Globus pallidus (tissue), 1 donor: ENCODE results near the gene SYVN1.
A peak's percentile ranks its signal among the peaks of the same experiment; 100 is the strongest.
"Not testable (repeated sequence)": the region's sequence is repeated elsewhere in the genome, so short reads cannot be mapped to it uniquely, and the experiment has no call there.

ENCODE experiments used
- DNase-seq: peaks from one replicate; pipeline ENCODE4 v3.0.0-alpha.2; 2015; ENCODE audit warnings: low spot score

Gene SYVN1

GRCh38 chr11:65134240-65134951 is at the start of gene SYVN1:
SYVN1 (minus strand) TSS chr11:65134519; CDS start chr11:65133601, 918 bp downstream.
- DNase-seq: peak; percentile 89

- no peak for DNase-seq
Observed at GRCh38 chr11:65183201-65183891, 49.0 kb upstream of the SYVN1 start.

GRCh38 chr11:65182258-65183170 is 48.2 kb upstream of the SYVN1 start:
- DNase-seq: no peak

- DNase-seq: peak; percentile 20
Observed at GRCh38 chr11:65181569-65182257, 47.4 kb upstream of the SYVN1 start, which contains the start of gene CAPN1. CAPN1 (plus strand) TSS chr11:65181928; CDS start chr11:65182702, 774 bp downstream.

- DNase-seq: peak; percentile 19
Observed at GRCh38 chr11:65180877-65181568, 46.7 kb upstream of the SYVN1 start.

GRCh38 chr11:65174571-65175010 is 40.3 kb upstream of the SYVN1 start:
- not testable (repeated sequence) for DNase-seq

GRCh38 chr11:65172600-65172999 is 38.3 kb upstream of the SYVN1 start:
- no peak for DNase-seq

GRCh38 chr11:65170058-65170534 is 35.8 kb upstream of the SYVN1 start, which contains the start of gene SPDYC:
SPDYC (plus strand) TSS chr11:65170233; CDS start chr11:65171358, 1,125 bp downstream.
- no peak for DNase-seq

GRCh38 chr11:65169164-65169641 is 34.9 kb upstream of the SYVN1 start:
- no peak for DNase-seq

GRCh38 chr11:65167656-65168055 is 33.3 kb upstream of the SYVN1 start:
- DNase-seq: no peak

- DNase-seq: no peak
Observed at GRCh38 chr11:65166893-65167292, 32.6 kb upstream of the SYVN1 start.

GRCh38 chr11:65165410-65166317 is 31.3 kb upstream of the SYVN1 start:
- DNase-seq: no peak

GRCh38 chr11:65163684-65164083 is 29.4 kb upstream of the SYVN1 start:
- DNase-seq: no peak

- DNase-seq: no peak
Observed at GRCh38 chr11:65160643-65161042, 26.3 kb upstream of the SYVN1 start.

GRCh38 chr11:65159012-65159411 is 24.7 kb upstream of the SYVN1 start:
- no peak for DNase-seq

- no peak for DNase-seq
Observed at GRCh38 chr11:65157336-65157735, 23.0 kb upstream of the SYVN1 start.

- no peak for DNase-seq
Observed at GRCh38 chr11:65156926-65157325, 22.6 kb upstream of the SYVN1 start.

- DNase-seq: no peak
Observed at GRCh38 chr11:65156256-65156655, 21.9 kb upstream of the SYVN1 start.

- no peak for DNase-seq
Observed at GRCh38 chr11:65152122-65152521, 17.8 kb upstream of the SYVN1 start.
